ENCODE measurements around the gene ELL.

- no peak for TF ChIP-seq ISL1 (CRISPR knock-in tag; IDR thresholded peaks at IDR 0.05)
- no peak for TF ChIP-seq PPARA (CRISPR knock-in tag; IDR thresholded peaks at IDR 0.05; ENCODE audit: borderline replicate concordance)
- TF ChIP-seq ZNF70 (CRISPR knock-in tag; IDR thresholded peaks at IDR 0.05), result no peak
- no peak for TF ChIP-seq ARNTL (CRISPR knock-in tag; IDR thresholded peaks at IDR 0.05; ENCODE audit: borderline replicate concordance, low read depth)
- TF ChIP-seq, protein P1, sequence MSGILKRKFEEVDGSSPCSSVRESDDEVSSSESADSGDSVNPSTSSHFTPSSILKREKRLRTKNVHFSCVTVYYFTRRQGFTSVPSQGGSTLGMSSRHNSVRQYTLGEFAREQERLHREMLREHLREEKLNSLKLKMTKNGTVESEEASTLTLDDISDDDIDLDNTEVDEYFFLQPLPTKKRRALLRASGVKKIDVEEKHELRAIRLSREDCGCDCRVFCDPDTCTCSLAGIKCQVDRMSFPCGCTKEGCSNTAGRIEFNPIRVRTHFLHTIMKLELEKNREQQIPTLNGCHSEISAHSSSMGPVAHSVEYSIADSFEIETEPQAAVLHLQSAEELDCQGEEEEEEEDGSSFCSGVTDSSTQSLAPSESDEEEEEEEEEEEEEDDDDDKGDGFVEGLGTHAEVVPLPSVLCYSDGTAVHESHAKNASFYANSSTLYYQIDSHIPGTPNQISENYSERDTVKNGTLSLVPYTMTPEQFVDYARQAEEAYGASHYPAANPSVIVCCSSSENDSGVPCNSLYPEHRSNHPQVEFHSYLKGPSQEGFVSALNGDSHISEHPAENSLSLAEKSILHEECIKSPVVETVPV (CRISPR knock-in tag; IDR thresholded peaks at IDR 0.05), result no peak
- no peak for TF ChIP-seq GLIS3 (CRISPR knock-in tag; IDR thresholded peaks at IDR 0.05)
These were observed 120.2 kb downstream of the ELL start for GRCh38 chr19:18401580-18402112.

Measured in SK-N-SH treated with all-trans-retinoic acid at 6 μM for 48 hours (cell line).